ENCODE measurements around the gene SPTSSA. TPM values are rescaled to one million over a fixed set of nuclear protein-coding genes. Genes with fewer than 3 reads are reported as not detected.
A peak's percentile ranks its signal among the peaks of the same experiment; 100 is the strongest.

Gene SPTSSA
- polyA plus RNA-seq, 1 of the 3 experiments (the other 2 are of a cell fraction): 39.5 TPM

- no peak overlapping the region for H3K4me2 ChIP-seq
- no peaks in the 10 kb centered on the region for H3K27me3 ChIP-seq (ENCODE audit: insufficient read depth)
- WGBS (ENCODE audit: low lambda C conversion rate): 96% methylated on average over 5 of the region's 5 CpGs
- H3K9me2 ChIP-seq: no peaks in the 10 kb centered on the region
- POLR2A ChIA-PET: no interaction called here
- no peaks in the 10 kb centered on the region for H3K36me3 ChIP-seq (replicated peaks in 1 of 2; ENCODE audit: control insufficient read depth in 1 of 2, insufficient read depth in 2 of 2, low read length in 1 of 2)
- DNase-seq: no peak
- H3K9ac ChIP-seq: no peak overlapping the region
- no peaks in the 10 kb centered on the region for H3K9me3 ChIP-seq
- no peaks in the 10 kb centered on the region for H3K79me2 ChIP-seq (ENCODE audit: insufficient read depth)
- peaks cover 0 to 28% of the 10 kb centered on the region in 2 experiments; a peak in 2 of 4 replicates for H3K4me1 ChIP-seq (ENCODE audit: control insufficient read depth in 1 of 2, insufficient read depth in 2 of 2, low read depth in 1 of 2, low read length in 1 of 2)
- H3K27ac ChIP-seq (ENCODE audit: low read depth in 2 of 2, low read length in 1 of 2): peak overlapping the region in 1 of 2 experiments; percentile 59; a peak in 1 of 4 replicates
- TF ChIP-seq JUND (IDR thresholded peaks at IDR 0.05) (no peak), SMC3 (IDR thresholded peaks at IDR 0.05; ENCODE audit: low read depth, low read length) (no peak), TAF1 (IDR thresholded peaks at IDR 0.05; ENCODE audit: borderline replicate concordance, low read depth, low read length) (no peak), EZH2phosphoT487 (IDR thresholded peaks at IDR 0.05; ENCODE audit: borderline replicate concordance, low read depth) (no peak), SIN3A (IDR thresholded peaks at IDR 0.05; ENCODE audit: borderline replicate concordance, low read depth, low read length) (no peak), IRF3 (IDR thresholded peaks at IDR 0.05; ENCODE audit: low read depth, low read length) (no peak), FOXJ3 (CRISPR knock-in tag; IDR thresholded peaks at IDR 0.05) (no peak), TEAD4 (IDR thresholded peaks at IDR 0.05; ENCODE audit: borderline replicate concordance, insufficient read depth) (no peak), TCF12 (IDR thresholded peaks at IDR 0.05) (no peak), NFIC (IDR thresholded peaks at IDR 0.05; ENCODE audit: borderline replicate concordance) (no peak), FOXM1 (IDR thresholded peaks at IDR 0.05; ENCODE audit: low read depth) (no peak)
- TF ChIP-seq, protein P1, sequence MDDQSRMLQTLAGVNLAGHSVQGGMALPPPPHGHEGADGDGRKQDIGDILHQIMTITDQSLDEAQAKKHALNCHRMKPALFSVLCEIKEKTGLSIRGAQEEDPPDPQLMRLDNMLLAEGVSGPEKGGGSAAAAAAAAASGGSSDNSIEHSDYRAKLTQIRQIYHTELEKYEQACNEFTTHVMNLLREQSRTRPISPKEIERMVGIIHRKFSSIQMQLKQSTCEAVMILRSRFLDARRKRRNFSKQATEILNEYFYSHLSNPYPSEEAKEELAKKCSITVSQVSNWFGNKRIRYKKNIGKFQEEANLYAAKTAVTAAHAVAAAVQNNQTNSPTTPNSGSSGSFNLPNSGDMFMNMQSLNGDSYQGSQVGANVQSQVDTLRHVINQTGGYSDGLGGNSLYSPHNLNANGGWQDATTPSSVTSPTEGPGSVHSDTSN (IDR thresholded peaks at IDR 0.05): no peak
- CTCF ChIA-PET: interaction anchor here (2.3 kb wide), 1 partner anchor 169 kb away, joined by 10 read pairs; no protein-coding TSS in a partner anchor
- peaks cover 25% of the 10 kb centered on the region for H3F3A ChIP-seq (replicated peaks; ENCODE audit: insufficient read depth)
- no peak overlapping the region for H2AFZ ChIP-seq (ENCODE audit: low read depth)
- H3K4me3 ChIP-seq (ENCODE audit: low read depth in 2 of 2, low read length in 1 of 2): no peak overlapping the region
- H4K20me1 ChIP-seq (ENCODE audit: insufficient read depth): no peaks in the 10 kb centered on the region
These were observed 39.1 kb upstream of the SPTSSA start for GRCh38 chr14:34501004-34501580.

GRCh38 chr14:34498684-34499412 lies 36.8 kb upstream of the SPTSSA start:
- no peak overlapping the region for H3K4me3 ChIP-seq (ENCODE audit: low read depth in 2 of 2, low read length in 1 of 2)
- H3K4me2 ChIP-seq: no peak overlapping the region
- H2AFZ ChIP-seq (ENCODE audit: low read depth): no peak overlapping the region
- H4K20me1 ChIP-seq (ENCODE audit: insufficient read depth): no peaks in the 10 kb centered on the region
- no peak overlapping the region for H3K9ac ChIP-seq
- H3K36me3 ChIP-seq (replicated peaks in 1 of 2; ENCODE audit: control insufficient read depth in 1 of 2, insufficient read depth in 2 of 2, low read length in 1 of 2): no peaks in the 10 kb centered on the region
- no peaks in the 10 kb centered on the region for H3K9me2 ChIP-seq
- ChIA-PET CTCF (interaction anchor here (0.5 to 6.3 kb wide), 15 partner anchors 10 to 251 kb away, joined by 3 to 70 read pairs (median 5); no protein-coding TSS in a partner anchor), POLR2A (no interaction called here)
- H3K27me3 ChIP-seq (ENCODE audit: insufficient read depth): no peaks in the 10 kb centered on the region
- peak; percentile 45 for DNase-seq
- H3F3A ChIP-seq (replicated peaks; ENCODE audit: insufficient read depth): peaks cover 25% of the 10 kb centered on the region
- no peak overlapping the region for H3K27ac ChIP-seq (ENCODE audit: low read depth in 2 of 2, low read length in 1 of 2)
- H3K9me3 ChIP-seq: no peaks in the 10 kb centered on the region
- no peaks in the 10 kb centered on the region for H3K79me2 ChIP-seq (ENCODE audit: insufficient read depth)
- 94% methylated on average over 6 of the region's 6 CpGs for WGBS (ENCODE audit: low lambda C conversion rate)
- peaks cover 0 to 28% of the 10 kb centered on the region in 2 experiments; a peak in 2 of 4 replicates for H3K4me1 ChIP-seq (ENCODE audit: control insufficient read depth in 1 of 2, insufficient read depth in 2 of 2, low read depth in 1 of 2, low read length in 1 of 2)
- TF ChIP-seq EZH2phosphoT487 (IDR thresholded peaks at IDR 0.05; ENCODE audit: borderline replicate concordance, low read depth) (no peak), NFIC (IDR thresholded peaks at IDR 0.05; ENCODE audit: borderline replicate concordance) (no peak), MEF2A (IDR thresholded peaks at IDR 0.05; ENCODE audit: borderline replicate concordance, low read depth) (no peak), RAD21 (IDR thresholded peaks at IDR 0.05; ENCODE audit: low read length) (peak; percentile 83), SIN3A (IDR thresholded peaks at IDR 0.05; ENCODE audit: borderline replicate concordance, low read depth, low read length) (no peak), SMC3 (IDR thresholded peaks at IDR 0.05; ENCODE audit: low read depth, low read length) (peak; percentile 63), NRF1 (IDR thresholded peaks at IDR 0.05; ENCODE audit: low read depth, low read length) (no peak), FOXM1 (IDR thresholded peaks at IDR 0.05; ENCODE audit: low read depth) (no peak)
- TF ChIP-seq, protein P2, sequence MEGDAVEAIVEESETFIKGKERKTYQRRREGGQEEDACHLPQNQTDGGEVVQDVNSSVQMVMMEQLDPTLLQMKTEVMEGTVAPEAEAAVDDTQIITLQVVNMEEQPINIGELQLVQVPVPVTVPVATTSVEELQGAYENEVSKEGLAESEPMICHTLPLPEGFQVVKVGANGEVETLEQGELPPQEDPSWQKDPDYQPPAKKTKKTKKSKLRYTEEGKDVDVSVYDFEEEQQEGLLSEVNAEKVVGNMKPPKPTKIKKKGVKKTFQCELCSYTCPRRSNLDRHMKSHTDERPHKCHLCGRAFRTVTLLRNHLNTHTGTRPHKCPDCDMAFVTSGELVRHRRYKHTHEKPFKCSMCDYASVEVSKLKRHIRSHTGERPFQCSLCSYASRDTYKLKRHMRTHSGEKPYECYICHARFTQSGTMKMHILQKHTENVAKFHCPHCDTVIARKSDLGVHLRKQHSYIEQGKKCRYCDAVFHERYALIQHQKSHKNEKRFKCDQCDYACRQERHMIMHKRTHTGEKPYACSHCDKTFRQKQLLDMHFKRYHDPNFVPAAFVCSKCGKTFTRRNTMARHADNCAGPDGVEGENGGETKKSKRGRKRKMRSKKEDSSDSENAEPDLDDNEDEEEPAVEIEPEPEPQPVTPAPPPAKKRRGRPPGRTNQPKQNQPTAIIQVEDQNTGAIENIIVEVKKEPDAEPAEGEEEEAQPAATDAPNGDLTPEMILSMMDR (IDR thresholded peaks at IDR 0.05): peak; percentile 58
- TF ChIP-seq, protein P3, sequence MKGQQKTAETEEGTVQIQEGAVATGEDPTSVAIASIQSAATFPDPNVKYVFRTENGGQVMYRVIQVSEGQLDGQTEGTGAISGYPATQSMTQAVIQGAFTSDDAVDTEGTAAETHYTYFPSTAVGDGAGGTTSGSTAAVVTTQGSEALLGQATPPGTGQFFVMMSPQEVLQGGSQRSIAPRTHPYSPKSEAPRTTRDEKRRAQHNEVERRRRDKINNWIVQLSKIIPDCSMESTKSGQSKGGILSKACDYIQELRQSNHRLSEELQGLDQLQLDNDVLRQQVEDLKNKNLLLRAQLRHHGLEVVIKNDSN (IDR thresholded peaks at IDR 0.05; ENCODE audit: borderline replicate concordance, low read depth): no peak

Data from SK-N-SH (cell line).